H1 (cell line): ENCODE results near the gene GRAMD1C. TPM values are rescaled to one million over a fixed set of nuclear protein-coding genes. Genes with fewer than 3 reads are reported as not detected.

Experiments used
- CTCF ChIA-PET: fragments of 300-600 bp; sonication (Branson Sonifier 250); formaldehyde crosslinking; loops from one replicate; lab custom pipeline; 2021; ENCODE audit not compliant: partially characterized antibody; lab: Charles Lee
- POLR2A ChIA-PET: fragments of 300-600 bp; sonication (Branson Sonifier 250); formaldehyde crosslinking; loops from one replicate; lab custom pipeline; 2021; ENCODE audit warnings: inconsistent platforms; ENCODE audit not compliant: partially characterized antibody; lab: Charles Lee
- DNase-seq, 2 experiments: peaks; one replicate each; pipeline versions ENCODE4 v3.0.0 to v3.0.0-alpha.2; 2010 to 2022; ENCODE audit warnings: low spot score in 2 of 2, low read depth in 1 of 2, mixed read lengths in 1 of 2
- FAIRE-seq: peaks from 2 replicates; lab custom pipeline; 2011; peaks lifted over from hg19 to GRCh38; lab: Jason Lieb, UNC
- H2AFZ ChIP-seq: 2 replicates; pipeline ENCODE4 v1.8.1; 2012; ENCODE audit warnings: low read length, inconsistent platforms
- H2AK5ac ChIP-seq: 2 replicates; pipeline ENCODE4 v1.6.1; 2013; ENCODE audit warnings: low read depth, low read length
- H2BK120ac ChIP-seq: replicated peaks from 2 replicates; pipeline ENCODE3; 2013; ENCODE audit warnings: low read depth, low read length, inconsistent platforms
- H2BK12ac ChIP-seq: 2 replicates; pipeline ENCODE4 v1.6.1; 2013; ENCODE audit warnings: low read depth, low read length
- H2BK15ac ChIP-seq: 2 replicates; pipeline ENCODE4 v1.6.1; 2013; ENCODE audit warnings: low read length
- H2BK20ac ChIP-seq: 2 replicates; pipeline ENCODE4 v1.6.1; 2013; ENCODE audit warnings: low read length
- H2BK5ac ChIP-seq: 2 replicates; pipeline ENCODE4 v1.6.1; 2013; ENCODE audit warnings: low read depth, low read length
- H3K14ac ChIP-seq: 2 replicates; pipeline ENCODE4 v1.6.1; 2013; ENCODE audit warnings: inconsistent platforms; ENCODE audit not compliant: insufficient read length
- H3K18ac ChIP-seq: 2 replicates; pipeline ENCODE4 v1.6.1; 2013; ENCODE audit warnings: low read length; ENCODE audit errors: extremely low read depth
- H3K23ac ChIP-seq: 2 replicates; pipeline ENCODE4 v1.6.1; 2013; ENCODE audit warnings: inconsistent platforms; ENCODE audit not compliant: insufficient read length
- H3K23me2 ChIP-seq: 2 replicates; pipeline ENCODE4 v1.6.1; 2013; ENCODE audit warnings: low read depth, low read length
- H3K27ac ChIP-seq: 2 replicates; pipeline ENCODE4 v1.6.1; 2011; ENCODE audit warnings: low read depth, low read length, inconsistent platforms
- H3K27me3 ChIP-seq, 4 experiments: replicated peaks in 1 of 4; 1 replicate in 1 of 4; 2 replicates in 3 of 4; pipeline versions ENCODE4 v1.6.1 to v1.8.1; 2011 to 2013; ENCODE audit warnings: low read length in 3 of 4, mild to moderate bottlenecking in 3 of 4, inconsistent platforms in 2 of 4, mixed read lengths in 2 of 4, moderate library complexity in 1 of 4; ENCODE audit not compliant: control insufficient read depth in 3 of 4, insufficient read depth in 3 of 4; ENCODE audit errors: extremely low read depth in 1 of 4
- H3K36me3 ChIP-seq, 4 experiments: 2 replicates each; pipeline versions ENCODE4 v1.6.1 to v1.8.1; 2011 to 2013; ENCODE audit warnings: mild to moderate bottlenecking in 4 of 4, low read length in 3 of 4, moderate library complexity in 2 of 4, control low read depth in 1 of 4, inconsistent platforms in 1 of 4; ENCODE audit not compliant: insufficient read depth in 4 of 4, control insufficient read depth in 2 of 4
- H3K4ac ChIP-seq: replicated peaks from 2 replicates; pipeline ENCODE3; 2013; ENCODE audit warnings: low read length, low read depth, mixed read lengths, inconsistent platforms; ENCODE audit not compliant: insufficient read length
- H3K4me1 ChIP-seq, 4 experiments: replicated peaks in 1 of 4; 1 replicate in 1 of 4; 2 replicates in 3 of 4; pipeline versions ENCODE4 v1.6.1 to v1.8.1; 2011 to 2013; ENCODE audit warnings: low read length in 3 of 4, inconsistent platforms in 2 of 4, mixed read lengths in 1 of 4; ENCODE audit not compliant: insufficient read depth in 4 of 4, control insufficient read depth in 3 of 4
- H3K4me2 ChIP-seq, 2 experiments: 2 replicates each; pipeline versions ENCODE4 v1.6.1 to v1.8.1; 2011 to 2013; ENCODE audit warnings: low read depth in 2 of 2, low read length in 2 of 2, control low read depth in 1 of 2, inconsistent platforms in 1 of 2, mild to moderate bottlenecking in 1 of 2; ENCODE audit not compliant: insufficient read depth in 1 of 2
- H3K4me3 ChIP-seq, 4 experiments: fragments of 200-600, 300-600 bp in 1 of 4; sonication (generic), shearing (Covaris generic), sonication (Bioruptor Twin) in 1 of 4; 2 replicates each; pipeline versions ENCODE4 v1.5.1 to v1.8.1; 2011 to 2016; ENCODE audit warnings: low read length in 4 of 4, low read depth in 3 of 4, control low read depth in 2 of 4, inconsistent platforms in 2 of 4, mild to moderate bottlenecking in 2 of 4, mixed read lengths in 1 of 4, moderate library complexity in 1 of 4; ENCODE audit not compliant: insufficient read depth in 2 of 4; ENCODE audit errors: extremely low read depth in 1 of 4
- H3K56ac ChIP-seq: replicated peaks from 2 replicates; pipeline ENCODE3; 2013; ENCODE audit warnings: low read depth, mild to moderate bottlenecking, mixed read lengths, low read length, inconsistent platforms; ENCODE audit not compliant: insufficient read length
- H3K79me1 ChIP-seq: 2 replicates; pipeline ENCODE4 v1.6.1; 2013; ENCODE audit warnings: low read depth, low read length, control low read depth
- H3K79me2 ChIP-seq, 2 experiments: 2 replicates each; pipeline versions ENCODE4 v1.6.1 to v1.8.1; 2012 to 2013; ENCODE audit warnings: low read length in 2 of 2, mild to moderate bottlenecking in 2 of 2, inconsistent platforms in 1 of 2; ENCODE audit not compliant: insufficient read depth in 2 of 2, control insufficient read depth in 1 of 2
- H3K9ac ChIP-seq, 4 experiments: replicated peaks in 1 of 4; 1 replicate in 1 of 4; 2 replicates in 3 of 4; pipeline versions ENCODE4 v1.6.1 to v1.8.1; 2011 to 2013; ENCODE audit warnings: low read depth in 3 of 4, low read length in 3 of 4, control low read depth in 2 of 4, mild to moderate bottlenecking in 2 of 4, moderate library complexity in 2 of 4, inconsistent platforms in 1 of 4; ENCODE audit errors: extremely low read depth in 1 of 4
- H3K9me3 ChIP-seq, 2 experiments: 2 replicates each; pipeline versions ENCODE4 v1.6.1 to v1.8.1; 2012 to 2013; ENCODE audit warnings: mild to moderate bottlenecking in 2 of 2, moderate library complexity in 2 of 2, control low read depth in 1 of 2, inconsistent platforms in 1 of 2, low read depth in 1 of 2, low read length in 1 of 2, mixed read lengths in 1 of 2; ENCODE audit not compliant: insufficient read depth in 2 of 2
- H4K20me1 ChIP-seq, 2 experiments: replicated peaks in 1 of 2; 2 replicates each; pipeline versions ENCODE3 to v1.8.1; 2011 to 2013; ENCODE audit warnings: inconsistent platforms in 2 of 2, low read length in 2 of 2, mild to moderate bottlenecking in 1 of 2; ENCODE audit not compliant: insufficient read depth in 2 of 2, control insufficient read depth in 1 of 2
- H4K5ac ChIP-seq: 2 replicates; pipeline ENCODE4 v1.6.1; 2013; ENCODE audit warnings: low read length, low read depth, mixed read lengths, inconsistent platforms; ENCODE audit not compliant: insufficient read length
- H4K8ac ChIP-seq: 2 replicates; pipeline ENCODE4 v1.8.0; 2013; ENCODE audit warnings: mild to moderate bottlenecking, moderate library complexity, low read length, inconsistent platforms; ENCODE audit not compliant: insufficient read depth; ENCODE audit errors: extremely low read depth
- H4K91ac ChIP-seq: replicated peaks from 2 replicates; pipeline ENCODE3; 2013; ENCODE audit warnings: low read length, mixed read lengths, inconsistent platforms; ENCODE audit not compliant: insufficient read length
- ATF3 ChIP-seq: IDR thresholded peaks from 2 replicates; pipeline ENCODE4 v1.6.1; 2011; ENCODE audit warnings: low read depth, mild to moderate bottlenecking, low read length; ENCODE audit not compliant: insufficient read depth
- BCL11A ChIP-seq, 2 experiments: IDR thresholded peaks; one replicate each; pipeline ENCODE4 v1.6.1; 2011; ENCODE audit warnings: low read depth in 2 of 2, low read length in 2 of 2, mild to moderate bottlenecking in 2 of 2
- CTCF ChIP-seq, 3 experiments: IDR thresholded peaks; 1 replicate in 2 of 3; 2 replicates in 1 of 3; pipeline versions ENCODE4 v1.5.1 to v1.6.1; 2011; ENCODE audit warnings: low read length in 3 of 3, mild to moderate bottlenecking in 3 of 3, inconsistent platforms in 2 of 3, low read depth in 1 of 3, moderate library complexity in 1 of 3; ENCODE audit not compliant: insufficient read depth in 1 of 3; ENCODE audit errors: control extremely low read depth in 1 of 3
- HDAC6 ChIP-seq: IDR thresholded peaks from one replicate; pipeline ENCODE4 v1.7.1; 2012; ENCODE audit warnings: low read depth, mild to moderate bottlenecking, inconsistent platforms, low read length, moderate library complexity
- JUND ChIP-seq: IDR thresholded peaks from 2 replicates; pipeline ENCODE4 v1.6.1; 2011; ENCODE audit warnings: mild to moderate bottlenecking, improper control_type of control experiment, low read length
- MAX ChIP-seq: IDR thresholded peaks from 2 replicates; pipeline ENCODE4 v1.6.1; 2012; ENCODE audit warnings: inconsistent platforms
- SP1 ChIP-seq: IDR thresholded peaks from 2 replicates; pipeline ENCODE4 v1.6.1; 2011; ENCODE audit warnings: low read depth, low read length
- TAF1 ChIP-seq: IDR thresholded peaks from 2 replicates; pipeline ENCODE4 v1.6.1; 2011; ENCODE audit warnings: mild to moderate bottlenecking, low read depth, low read length
- USF2 ChIP-seq: IDR thresholded peaks from 2 replicates; pipeline ENCODE4 v1.6.1; 2011; ENCODE audit warnings: low read length, improper control_type of control experiment
- ZNF274 ChIP-seq: IDR thresholded peaks from 2 replicates; pipeline ENCODE4 v1.7.0; 2012; ENCODE audit warnings: low read length, borderline replicate concordance; ENCODE audit errors: extremely low read depth
- WGBS, 2 experiments: shearing (Covaris generic) in 1 of 2; methylation state at CpG; one replicate each; pipeline versions ENCODE4 v1.1.6 to v1.1.7; 2013 to 2015; ENCODE audit warnings: low lambda C conversion rate in 2 of 2, mixed read lengths in 2 of 2, inconsistent platforms in 1 of 2, low coverage in 1 of 2, missing lambda C conversion rate in 1 of 2; ENCODE audit not compliant: insufficient replicate concordance in 2 of 2, insufficient coverage in 1 of 2, insufficient read length in 1 of 2; ENCODE audit errors: extremely low coverage in 1 of 2, missing lambda C conversion rate in 1 of 2; 5-methylcytosine and 5-hydroxymethylcytosine counted together
- polyA plus RNA-seq, 7 experiments: library from polyadenylated mRNA; depleted of rRNA in 3 of 7; stranded (reverse) in 5 of 7; unstranded in 2 of 7; fragments of >200 nt in 5 of 7; fragments of 200-250 nt in 2 of 7; gene quantifications; 1 replicate in 5 of 7; 2 replicates in 1 of 7; 4 replicates in 1 of 7; pipeline versions ENCODE4 v1.2.1 to v1.2.3, GENCODE V29; 2011 to 2013; ENCODE audit warnings: missing spikeins in 2 of 7, mixed read lengths in 2 of 7
- total RNA-seq: library from RNA; stranded (reverse); fragmentation: NEBNext Ultra II Directional; extraction: Animal tissue kit (Norgen Biotek cat#: 25700); gene quantifications from 2 replicates; pipeline ENCODE4 v1.2.1, GENCODE V29; 2021

GRAMD1C gene
- total and polyA plus RNA-seq, 2 of the 8 experiments (the other 6 are each of a cell fraction or from before 2014, with no cell fraction given) = 0.62 to 2.1 TPM

GRCh38 chr3:113828600-113828999, 10.0 kb upstream of the GRAMD1C start:
- Histone ChIP-seq H4K5ac (no peak overlapping the region), H3K56ac (peak overlapping the region; percentile 49), H2BK20ac (no peak overlapping the region), H3K4me1 (peaks cover 0 to 6% (median 0%) of the 10 kb centered on the region in 4 experiments; a peak in 1 of 7 replicates), H4K20me1 (no peaks in the 10 kb centered on the region), H2BK15ac (no peak overlapping the region), H3K4me3 (no peak overlapping the region), H3K9me3 (no peaks in the 10 kb centered on the region), H4K91ac (no peak overlapping the region), H2BK120ac (no peak overlapping the region), H3K4ac (no peak overlapping the region), H2BK5ac (no peak overlapping the region), H3K23ac (no peak overlapping the region), H3K23me2 (no peaks in the 10 kb centered on the region), H2AFZ (no peak overlapping the region), H3K14ac (no peak overlapping the region), H3K9ac (no peak overlapping the region), H3K27me3 (no peaks in the 10 kb centered on the region), H2BK12ac (no peak overlapping the region), H3K36me3 (no peaks in the 10 kb centered on the region), H3K27ac (no peak overlapping the region), H3K4me2 (no peak overlapping the region), H3K79me1 (no peaks in the 10 kb centered on the region), H3K79me2 (no peaks in the 10 kb centered on the region), H2AK5ac (no peak overlapping the region), H4K8ac (no peak overlapping the region), H3K18ac (no peak overlapping the region)
- POLR2A ChIA-PET = interaction anchor here (1.0 to 2.2 kb wide), 2 partner anchors 11 to 88 kb away, joined by 3 to 4 read pairs; no protein-coding TSS in a partner anchor
- no peak for FAIRE-seq
- DNase-seq = no peak
- CTCF ChIA-PET = interaction anchor here (0.6 to 2.6 kb wide), 3 partner anchors 9 to 308 kb away, joined by 3 to 8 read pairs (median 5); partner anchors contain the start of gene GRAMD1C
- 71% methylated on average over 1 of the region's 1 CpG; no CpG with 5 or more reads in 1 of the 2 experiments for WGBS, 2 experiments
- TF ChIP-seq MAX = no peak
- TF ChIP-seq JUND = no peak
- no peak for TF ChIP-seq CTCF (IDR thresholded peaks at IDR 0.05; ENCODE audit: control extremely low read depth in 1 of 3, insufficient read depth in 1 of 3, low read depth in 1 of 3, low read length in 3 of 3)
- no peak for TF ChIP-seq BCL11A (IDR thresholded peaks at IDR 0.05; ENCODE audit: low read depth in 2 of 2, low read length in 2 of 2)
- no peak for TF ChIP-seq SP1
- TF ChIP-seq TAF1 = no peak
- no peak for TF ChIP-seq ZNF274
- no peak for TF ChIP-seq ATF3
- TF ChIP-seq HDAC6 = no peak
- no peak for TF ChIP-seq USF2
